HG02852 (cell line): ENCODE data around the gene ZNF511.

Experiments
- ATAC-seq: cut with Tn5 transposase; IDR thresholded peaks from one replicate; pipeline ENCODE4 v1.9.1; 2021; ENCODE audit warnings: mild to moderate bottlenecking, moderate library complexity; ENCODE audit not compliant: unreplicated experiment

ZNF511 gene

GRCh38 chr10:133292919-133293809, 15.6 kb upstream of the ZNF511 start:
- no peak for ATAC-seq

GRCh38 chr10:133293810-133294119, 14.9 kb upstream of the ZNF511 start:
- ATAC-seq = no peak

GRCh38 chr10:133294189-133294588, 14.5 kb upstream of the ZNF511 start:
- ATAC-seq = no peak

GRCh38 chr10:133295426-133296320, 13.0 kb upstream of the ZNF511 start:
- no peak for ATAC-seq

DNA sequence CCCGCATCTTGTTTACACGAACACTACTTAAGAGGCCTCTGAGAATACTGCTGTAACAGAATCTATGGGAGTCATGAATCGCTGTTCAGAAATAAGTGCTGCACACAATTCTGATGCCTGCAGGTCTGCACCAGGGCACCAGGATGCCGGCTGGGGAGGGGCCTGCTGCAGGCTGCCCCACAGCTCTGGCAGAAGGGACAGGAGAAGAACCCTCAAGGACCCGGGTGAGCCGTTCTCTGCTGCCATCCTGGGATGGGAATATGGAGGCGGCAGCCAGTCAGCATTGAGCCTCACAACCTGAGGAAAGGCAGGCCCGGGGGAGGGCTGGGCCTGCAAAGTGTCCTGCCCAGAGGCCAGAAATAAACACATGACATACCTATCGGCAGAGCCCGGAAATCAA, 11.2 kb upstream of the ZNF511 start:
- no peak for ATAC-seq

GRCh38 chr10:133298466-133298865, 10.2 kb upstream of the ZNF511 start:
- no peak for ATAC-seq

- no peak for ATAC-seq
Observed at GRCh38 chr10:133299224-133299623, 9.5 kb upstream of the ZNF511 start.

- no peak for ATAC-seq
Observed at GRCh38 chr10:133299738-133300137, 9.0 kb upstream of the ZNF511 start.

DNA sequence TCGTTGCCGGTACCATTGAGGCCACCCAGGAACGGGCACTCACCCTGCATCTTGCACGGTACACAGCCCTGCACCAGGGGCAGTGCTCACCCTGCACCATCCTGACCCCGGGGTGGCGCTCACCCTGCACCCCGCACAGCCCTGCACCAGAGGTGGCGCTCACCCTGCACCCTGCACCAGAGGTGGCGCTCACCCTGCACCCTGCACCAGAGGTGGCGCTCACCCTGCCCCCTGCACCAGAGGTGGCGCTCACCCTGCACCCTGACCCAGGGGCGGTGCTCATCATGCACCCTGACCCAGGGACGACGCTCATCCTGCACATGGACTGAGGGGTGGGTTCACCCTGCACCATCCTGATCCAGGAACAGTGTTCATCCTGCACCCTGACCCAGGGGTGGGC, 6.5 kb upstream of the ZNF511 start:
- ATAC-seq = no peak

GRCh38 chr10:133303206-133303605, 5.5 kb upstream of the ZNF511 start:
- ATAC-seq = no peak

GRCh38 chr10:133306097-133306476, 2.6 kb upstream of the ZNF511 start:
- ATAC-seq = no peak

DNA sequence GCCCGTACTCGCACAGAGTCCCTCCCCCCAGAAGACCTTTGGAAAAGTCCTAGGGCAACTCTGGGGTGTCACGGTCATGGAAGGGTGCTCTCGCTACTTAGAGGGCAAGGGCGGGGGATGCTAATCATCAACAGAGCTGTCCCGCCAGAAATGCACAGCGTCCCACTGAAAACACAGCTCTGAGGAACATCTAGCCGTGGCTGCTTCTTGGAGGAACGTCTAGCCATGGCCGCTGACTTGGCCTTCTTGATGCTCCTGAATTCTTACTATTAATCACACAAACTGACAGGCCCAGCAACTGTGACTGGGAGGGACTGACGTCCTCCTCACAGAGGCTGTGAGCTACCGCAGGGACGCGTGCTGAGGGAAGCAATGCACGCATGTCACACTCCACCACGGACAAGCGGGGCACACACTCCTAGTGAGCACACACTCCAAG, 1.8 kb upstream of the ZNF511 start:
- ATAC-seq = no peak

- peak; percentile 41 for ATAC-seq
Observed at GRCh38 chr10:133307776-133308420, 816 bp upstream of the ZNF511 start.

DNA sequence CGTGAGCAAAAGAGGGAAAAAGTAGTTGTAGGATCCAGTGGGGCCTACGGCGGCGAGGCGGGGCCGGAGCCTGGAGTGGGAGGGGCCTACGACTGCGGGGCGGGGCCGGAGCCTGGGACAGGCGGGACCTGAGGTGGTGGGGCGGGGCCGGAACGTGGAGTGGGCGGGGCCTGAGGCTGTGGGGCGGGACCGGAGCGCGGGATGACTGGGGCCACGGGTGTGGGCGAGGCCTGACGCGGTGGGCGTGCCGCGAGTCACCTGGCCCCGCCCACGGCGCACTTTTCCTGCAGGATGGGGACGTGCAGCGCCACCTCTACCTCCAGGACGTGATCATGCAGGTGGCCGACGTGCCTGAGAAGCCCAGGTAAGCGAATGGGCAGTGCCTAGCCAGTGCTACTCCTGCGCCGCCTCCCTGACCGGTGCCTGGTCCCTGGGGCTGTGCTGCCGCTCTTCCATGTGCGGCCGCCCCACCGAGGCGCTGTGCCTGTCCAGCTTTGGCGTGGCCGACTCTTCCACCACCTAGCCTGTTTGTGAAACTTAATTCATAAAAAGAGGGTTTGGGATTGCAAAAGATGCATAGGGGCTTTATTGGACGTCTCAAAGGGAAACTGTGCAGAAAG, 496 bp downstream of the ZNF511 start:
- ATAC-seq = peak; percentile 66

GRCh38 chr10:133309720-133310398, 1.1 kb downstream of the ZNF511 start:
- ATAC-seq = no peak

DNA sequence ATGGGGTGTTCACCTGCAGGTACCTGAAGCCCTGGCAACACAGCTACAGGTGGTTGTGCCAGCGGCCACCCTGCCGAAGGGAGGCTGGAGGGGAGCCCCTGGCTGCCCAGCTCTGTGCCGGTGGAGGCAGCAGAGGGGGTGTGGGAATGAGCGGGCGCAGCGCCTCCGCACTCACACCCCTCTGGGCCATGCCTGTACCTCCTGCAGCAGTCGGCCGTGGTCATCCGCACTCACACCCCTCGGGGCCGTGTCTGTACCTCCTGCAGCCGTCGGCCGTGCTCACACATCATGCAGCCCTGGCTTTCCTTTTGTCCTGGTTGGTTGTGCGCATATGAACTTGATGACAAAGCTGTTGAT, 1.7 kb downstream of the ZNF511 start:
- ATAC-seq = no peak

DNA sequence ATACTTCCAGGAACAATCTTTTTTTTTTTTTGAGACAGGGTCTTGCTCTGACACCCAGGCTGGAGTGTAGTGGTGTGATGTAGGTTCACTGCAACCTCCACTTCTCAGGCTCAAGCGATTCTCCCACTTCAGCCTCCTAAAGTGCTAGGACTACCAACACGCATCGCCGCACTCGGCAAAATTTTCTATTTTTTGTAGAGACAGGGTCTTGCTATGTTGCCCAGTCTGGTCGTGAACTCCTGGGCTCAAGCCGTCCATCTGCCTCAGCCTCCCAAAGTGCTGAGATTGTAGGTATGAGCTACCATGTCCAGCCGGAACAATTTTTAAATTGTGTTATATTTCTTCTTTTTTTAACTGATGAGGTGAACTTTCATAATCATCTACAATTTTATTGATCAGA, 2.1 kb downstream of the ZNF511 start:
- no peak for ATAC-seq

DNA sequence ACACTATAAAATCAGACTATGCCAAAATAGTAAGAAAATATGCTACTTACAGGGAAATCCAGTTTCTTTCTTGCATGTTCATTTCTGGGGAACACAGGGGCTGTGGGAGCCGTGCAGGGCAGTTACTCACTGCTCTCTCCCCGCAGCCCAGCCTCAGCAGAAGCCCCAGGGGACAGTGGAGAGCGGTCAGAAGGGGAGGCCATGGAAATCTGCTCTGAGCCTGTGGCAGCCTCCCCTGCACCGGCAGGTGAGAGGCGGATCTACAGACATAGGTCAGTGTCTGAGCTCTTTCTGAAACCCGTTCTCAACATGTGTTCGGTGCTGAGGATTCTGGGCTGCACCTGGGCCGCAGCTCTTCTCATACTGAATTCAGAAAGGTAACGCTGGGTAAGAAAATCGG, 2.9 kb downstream of the ZNF511 start:
- no peak for ATAC-seq

DNA sequence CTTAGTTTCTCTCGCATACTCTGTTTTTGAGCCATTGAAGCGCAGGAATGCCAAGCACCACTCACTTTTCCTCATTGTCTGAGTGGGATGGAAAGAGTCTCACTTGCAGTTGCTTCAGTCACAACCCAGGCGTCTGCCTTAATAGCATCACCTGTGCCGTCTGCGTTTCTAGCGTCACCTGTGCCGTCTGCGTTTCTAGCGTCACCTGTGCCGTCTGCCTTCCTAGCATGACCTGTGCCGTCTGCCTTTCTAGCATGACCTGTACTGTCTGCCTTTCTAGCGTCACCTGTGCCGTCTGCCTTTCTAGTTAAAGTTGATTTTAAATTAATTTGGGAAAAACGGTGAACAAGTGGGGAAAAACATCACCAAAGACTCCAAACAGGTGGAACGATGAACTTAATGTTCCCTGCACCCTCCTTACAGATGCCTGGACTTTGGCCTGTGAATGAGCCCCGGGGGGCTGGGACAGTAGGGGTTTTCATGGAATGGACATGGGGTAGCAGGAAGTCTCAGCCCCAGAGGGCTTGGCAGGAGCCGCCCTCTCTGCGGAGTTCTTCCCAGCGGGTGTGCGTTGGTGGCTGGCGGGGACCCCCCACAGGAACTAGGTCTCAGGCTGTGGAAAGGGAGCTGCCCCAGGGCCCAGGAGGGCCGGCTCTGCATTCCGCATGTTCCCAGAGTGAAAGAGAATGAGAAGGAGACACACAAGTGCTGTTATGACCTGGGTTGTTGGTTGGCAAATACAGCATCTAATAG, 3.5 kb downstream of the ZNF511 start:
- ATAC-seq = no peak

DNA sequence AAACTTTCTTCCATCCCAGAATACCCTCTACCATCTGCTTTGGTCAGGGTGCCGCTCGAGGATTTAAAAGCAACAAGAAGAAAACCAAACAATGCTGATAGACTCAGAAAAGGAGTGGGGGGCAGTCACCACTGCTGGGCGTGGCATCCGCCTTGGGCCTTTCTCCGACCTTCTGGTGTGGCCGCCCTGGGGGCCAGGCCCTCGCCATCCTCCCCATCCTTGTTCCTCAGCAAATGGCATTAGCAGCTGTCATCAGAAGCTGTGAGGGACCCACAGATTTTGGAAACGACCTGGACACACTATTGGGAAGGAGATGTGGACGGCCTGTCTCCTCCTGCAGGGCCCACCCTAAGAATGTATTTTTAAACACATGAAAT, 4.0 kb downstream of the ZNF511 start:
- no peak for ATAC-seq
